K562 (cell line): ENCODE data around the gene TNNT1. TPM values are rescaled to one million over a fixed set of nuclear protein-coding genes. Genes with fewer than 3 reads are reported as not detected.

Experiments used
- ATF1 ChIP-seq, 2 experiments: fragments of 450-650 bp in 1 of 2; IDR thresholded peaks; 2 replicates each; pipeline ENCODE4 v1.6.1; 2016; ENCODE audit warnings: missing compliant biosample characterization in 1 of 2, missing genetic modification characterization in 1 of 2
- CBFA2T2 ChIP-seq: fragments of 450-650 bp; conservative IDR thresholded peaks from 2 replicates; pipeline ENCODE4 v1.6.1; 2017; ENCODE audit warnings: mild to moderate bottlenecking
- CBX3 ChIP-seq, 2 experiments: IDR thresholded peaks; 1 replicate in 1 of 2; 2 replicates in 1 of 2; pipeline ENCODE4 v1.6.1; 2012; ENCODE audit warnings: inconsistent platforms in 2 of 2, low read length in 2 of 2, borderline replicate concordance in 1 of 2, control low read depth in 1 of 2
- HEY1 ChIP-seq: fragments of 250-450 bp; sonication (Bioruptor Pico); IDR thresholded peaks from 2 replicates; pipeline ENCODE4 v1.5.0; 2020; ENCODE audit warnings: mild to moderate bottlenecking, moderate library complexity, borderline replicate concordance
- JUN ChIP-seq, 2 experiments: sonication (generic) in 1 of 2; formaldehyde crosslinking in 1 of 2; IDR thresholded peaks; 2 replicates each; pipeline versions ENCODE4 v1.6.1 to v1.8.0; 2012 to 2022; ENCODE audit warnings: borderline replicate concordance in 2 of 2, mild to moderate bottlenecking in 2 of 2, improper control_type of control experiment in 1 of 2, low read depth in 1 of 2, low read length in 1 of 2, missing genetic modification reagents in 1 of 2
- KDM4B ChIP-seq, 2 experiments: fragments of 450-650 bp in 1 of 2; sonication (generic) in 1 of 2; IDR thresholded peaks; 2 replicates each; pipeline ENCODE4 v1.6.1; 2016 to 2017; ENCODE audit warnings: borderline replicate concordance in 2 of 2, antibody characterized with exemption in 1 of 2, low read depth in 1 of 2, mild to moderate bottlenecking in 1 of 2
- NELFE ChIP-seq: IDR thresholded peaks from 2 replicates; pipeline ENCODE4 v1.6.1; 2011; ENCODE audit warnings: mild to moderate bottlenecking; ENCODE audit not compliant: insufficient read depth, insufficient read length
- PCBP2 ChIP-seq: fragments of 200-400 bp; formaldehyde crosslinking; IDR thresholded peaks from 2 replicates; pipeline ENCODE4 v1.6.1; 2018; ENCODE audit warnings: low read length, low read depth, mild to moderate bottlenecking, moderate library complexity; ENCODE audit not compliant: poor library complexity, severe bottlenecking
- PREB ChIP-seq: sonication (generic); formaldehyde crosslinking; IDR thresholded peaks from 2 replicates; pipeline ENCODE4 v1.8.1; 2023; ENCODE audit warnings: mild to moderate bottlenecking, missing genetic modification reagents
- SNAPC5 ChIP-seq: fragments of 250-450 bp; sonication (Bioruptor Pico); IDR thresholded peaks from 2 replicates; pipeline ENCODE4 v1.8.0; 2021; ENCODE audit warnings: moderate library complexity, mild to moderate bottlenecking, inconsistent platforms
- SNRNP70 ChIP-seq: fragments of 200-400 bp; formaldehyde crosslinking; optimal IDR thresholded peaks from 2 replicates; pipeline ENCODE3; 2017; ENCODE audit warnings: low read depth, low read length
- SOX6 ChIP-seq: fragments of 450-650 bp; IDR thresholded peaks from 2 replicates; pipeline ENCODE4 v1.6.1; 2014; ENCODE audit warnings: mild to moderate bottlenecking
- THRA ChIP-seq: fragments of 450-650 bp; IDR thresholded peaks from 2 replicates; pipeline ENCODE4 v1.6.1; 2017; ENCODE audit warnings: mild to moderate bottlenecking, moderate library complexity
- ZFX ChIP-seq: sonication (generic); formaldehyde crosslinking; IDR thresholded peaks from 2 replicates; pipeline ENCODE4 v1.8.0; 2022; ENCODE audit warnings: mild to moderate bottlenecking, missing genetic modification reagents, moderate library complexity
- ZNF280A ChIP-seq: fragments of 450-650 bp; IDR thresholded peaks from 2 replicates; pipeline ENCODE4 v1.6.1; 2018; ENCODE audit warnings: mild to moderate bottlenecking, low read depth; ENCODE audit not compliant: partially characterized antibody
- polyA plus RNA-seq, 8 experiments: library from polyadenylated mRNA; depleted of rRNA in 4 of 8; stranded (reverse) in 5 of 8; unstranded in 3 of 8; fragments of >200 nt; fragmentation: Nextera tagmentation in 2 of 8; fragmentation: Illumina TruSeq in 1 of 8; extraction: Ambion mirVana in 2 of 8; extraction: Trizol in 1 of 8; gene quantifications; 2 replicates each; pipeline versions ENCODE4 v1.2.1 to v1.2.3, GENCODE V29; 2011 to 2014; ENCODE audit warnings: inconsistent platforms in 1 of 8, missing spikeins in 1 of 8
- total RNA-seq, 7 experiments: library from RNA; depleted of rRNA in 6 of 7; stranded (reverse); fragments of >200 nt in 6 of 7; fragmentation: Illumina TruSeq in 2 of 7; extraction: Trizol in 2 of 7; gene quantifications; 2 replicates each; pipeline versions ENCODE4 v1.2.1 to v1.2.3, GENCODE V29; 2011 to 2021; ENCODE audit warnings: low replicate concordance in 1 of 7
- TF ChIP-seq, protein P1 (sequence below): fragments of 450-650 bp; IDR thresholded peaks from 2 replicates; pipeline ENCODE4 v1.6.1; 2016; ENCODE audit warnings: low read depth, mild to moderate bottlenecking, moderate library complexity
- TF ChIP-seq, protein P2 (sequence below): fragments of 450-650 bp; IDR thresholded peaks from 2 replicates; pipeline ENCODE4 v1.6.1; 2016; ENCODE audit warnings: missing biosample characterization, missing genetic modification characterization
- TF ChIP-seq, protein P3 (sequence below): sonication (generic); formaldehyde crosslinking; IDR thresholded peaks from 2 replicates; pipeline ENCODE4 v1.8.0; 2022; ENCODE audit warnings: mild to moderate bottlenecking, missing genetic modification reagents

TNNT1 gene
- total and polyA plus RNA-seq, 9 of the 15 experiments (the other 6 are each of a cell fraction or from before 2014, with no cell fraction given): 31.8 to 390 (median 227) TPM

DNA sequence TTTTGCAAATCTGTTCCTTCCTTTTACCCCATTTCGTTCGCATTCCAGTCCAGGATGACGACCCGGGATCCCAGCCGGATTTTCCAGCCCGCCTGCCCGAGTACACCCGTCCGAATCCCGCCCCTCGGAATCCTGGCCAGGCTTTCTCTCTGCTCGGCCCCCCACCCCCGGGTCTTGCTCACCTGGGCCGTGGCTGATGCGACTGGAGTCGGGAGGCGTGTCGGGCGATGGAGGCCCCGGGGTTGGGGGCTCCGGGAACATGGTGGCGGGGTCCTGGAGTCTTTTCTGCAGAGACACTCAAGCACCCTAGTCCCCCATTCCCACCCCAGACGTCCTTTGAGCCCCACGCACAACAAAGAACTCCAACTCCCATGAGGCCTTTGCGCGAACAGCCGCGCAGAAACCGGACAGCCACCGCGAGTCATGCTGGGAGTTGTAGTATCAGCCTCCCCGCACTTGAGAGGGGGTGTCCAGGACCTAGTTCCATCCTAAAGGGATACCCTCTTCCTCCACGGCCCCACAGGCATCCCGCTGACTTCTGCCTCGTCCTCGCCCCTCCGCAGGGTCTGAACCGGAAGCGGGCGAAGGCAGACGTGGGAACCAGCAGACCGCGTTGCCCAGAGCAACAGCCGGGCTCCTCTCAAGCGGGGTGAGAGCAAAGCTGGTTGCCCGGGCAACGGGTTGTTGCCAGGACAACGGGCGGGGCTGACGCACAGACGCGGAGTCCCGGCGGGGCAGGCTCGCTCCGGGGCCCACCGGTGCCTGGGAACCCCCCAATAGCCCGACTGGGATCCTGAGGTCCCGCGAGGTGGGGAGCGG is 30.0 kb upstream of the TNNT1 start (continued):
- TF ChIP-seq THRA (no peak), HEY1 (CRISPR knock-in tag) (no peak), JUN (IDR thresholded peaks at IDR 0.05; ENCODE audit: borderline replicate concordance, low read depth, low read length) (no peak), JUN (CRISPR knock-in tag; IDR thresholded peaks at IDR 0.05; ENCODE audit: borderline replicate concordance) (no peak), PCBP2 (no peak), SNRNP70 (no peak), ZFX (CRISPR knock-in tag) (no peak), ZNF280A (no peak), SOX6 (no peak), ATF1 (CRISPR knock-in tag; IDR thresholded peaks at IDR 0.05) (no peak), ATF1 (tag; IDR thresholded peaks at IDR 0.05) (peak; percentile 51), NELFE (no peak), SNAPC5 (CRISPR knock-in tag) (no peak), PREB (CRISPR knock-in tag) (no peak), KDM4B (IDR thresholded peaks at IDR 0.05; ENCODE audit: borderline replicate concordance in 2 of 2, low read depth in 1 of 2) (no peak), CBX3 (IDR thresholded peaks at IDR 0.05; ENCODE audit: borderline replicate concordance in 1 of 2, low read length in 2 of 2) (no peak), CBFA2T2 (no peak)
- TF ChIP-seq, protein P1, sequence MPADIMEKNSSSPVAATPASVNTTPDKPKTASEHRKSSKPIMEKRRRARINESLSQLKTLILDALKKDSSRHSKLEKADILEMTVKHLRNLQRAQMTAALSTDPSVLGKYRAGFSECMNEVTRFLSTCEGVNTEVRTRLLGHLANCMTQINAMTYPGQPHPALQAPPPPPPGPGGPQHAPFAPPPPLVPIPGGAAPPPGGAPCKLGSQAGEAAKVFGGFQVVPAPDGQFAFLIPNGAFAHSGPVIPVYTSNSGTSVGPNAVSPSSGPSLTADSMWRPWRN: no peak
- TF ChIP-seq, protein P2, sequence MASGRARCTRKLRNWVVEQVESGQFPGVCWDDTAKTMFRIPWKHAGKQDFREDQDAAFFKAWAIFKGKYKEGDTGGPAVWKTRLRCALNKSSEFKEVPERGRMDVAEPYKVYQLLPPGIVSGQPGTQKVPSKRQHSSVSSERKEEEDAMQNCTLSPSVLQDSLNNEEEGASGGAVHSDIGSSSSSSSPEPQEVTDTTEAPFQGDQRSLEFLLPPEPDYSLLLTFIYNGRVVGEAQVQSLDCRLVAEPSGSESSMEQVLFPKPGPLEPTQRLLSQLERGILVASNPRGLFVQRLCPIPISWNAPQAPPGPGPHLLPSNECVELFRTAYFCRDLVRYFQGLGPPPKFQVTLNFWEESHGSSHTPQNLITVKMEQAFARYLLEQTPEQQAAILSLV (tag): no peak
- TF ChIP-seq, protein P3, sequence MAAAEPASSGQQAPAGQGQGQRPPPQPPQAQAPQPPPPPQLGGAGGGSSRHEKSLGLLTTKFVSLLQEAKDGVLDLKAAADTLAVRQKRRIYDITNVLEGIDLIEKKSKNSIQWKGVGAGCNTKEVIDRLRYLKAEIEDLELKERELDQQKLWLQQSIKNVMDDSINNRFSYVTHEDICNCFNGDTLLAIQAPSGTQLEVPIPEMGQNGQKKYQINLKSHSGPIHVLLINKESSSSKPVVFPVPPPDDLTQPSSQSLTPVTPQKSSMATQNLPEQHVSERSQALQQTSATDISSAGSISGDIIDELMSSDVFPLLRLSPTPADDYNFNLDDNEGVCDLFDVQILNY (CRISPR knock-in tag): no peak
